Tongue (tissue), 2 donors: ENCODE measurements around the gene NUP210. TPM values are rescaled to one million over a fixed set of nuclear protein-coding genes. Genes with fewer than 3 reads are reported as not detected.
"Not testable (repeated sequence)": the region's sequence is repeated elsewhere in the genome, so short reads cannot be mapped to it uniquely, and the experiment has no call there.

Source experiments
- DNase-seq: peaks from one replicate; pipeline ENCODE4 v3.0.0-alpha.2; 2015
- total RNA-seq: library from RNA; depleted of rRNA; stranded (reverse); fragments of >200 nt; gene quantifications from one replicate; pipeline ENCODE4 v1.2.3, GENCODE V29; 2014

NUP210 gene
- total RNA-seq, result 13.6 TPM

DNA sequence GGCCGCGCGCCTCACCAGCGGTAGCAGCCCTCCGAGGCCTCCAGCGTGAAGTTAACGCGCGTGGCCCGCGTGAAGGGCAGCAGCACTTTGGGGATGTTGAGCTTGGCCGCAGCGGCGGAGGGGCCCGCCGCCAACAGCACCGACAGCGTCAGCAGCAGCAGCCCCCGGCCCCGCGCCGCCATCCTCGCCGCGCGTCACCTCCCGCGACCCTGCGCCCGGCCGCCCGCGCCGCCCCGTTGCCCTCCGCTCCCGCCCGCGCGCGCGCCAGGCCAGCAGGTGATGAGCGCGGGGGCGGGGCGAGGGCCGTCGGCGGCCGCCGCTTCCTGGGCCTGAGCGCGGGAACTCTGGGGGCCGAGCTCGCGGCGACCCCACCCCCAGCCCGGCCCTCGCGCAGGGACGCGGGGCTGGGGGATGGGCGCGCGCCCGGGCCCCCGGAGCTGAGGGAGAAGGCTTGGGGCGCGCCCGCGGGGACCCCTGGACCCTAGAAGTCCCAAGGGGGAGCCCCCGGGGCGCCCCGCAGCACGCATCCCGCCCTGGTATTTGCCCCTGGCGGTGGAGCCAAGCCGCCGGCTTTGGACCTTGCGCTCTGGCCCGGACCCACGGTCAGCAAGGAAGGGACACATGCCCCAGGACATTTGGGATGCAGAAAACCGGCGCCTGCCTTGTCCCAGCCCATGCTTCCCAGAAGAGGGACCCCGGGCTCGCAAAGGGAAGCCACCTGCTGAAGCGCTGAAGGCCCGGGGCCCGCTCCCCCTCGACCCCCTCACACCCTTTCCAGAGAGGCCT lies at the start of gene NUP210:
NUP210 (minus strand) TSS at position 278 of the 786 bp plus-strand sequence; CDS start at position 182, 96 bp downstream.
- peak; percentile 44 for DNase-seq

DNA sequence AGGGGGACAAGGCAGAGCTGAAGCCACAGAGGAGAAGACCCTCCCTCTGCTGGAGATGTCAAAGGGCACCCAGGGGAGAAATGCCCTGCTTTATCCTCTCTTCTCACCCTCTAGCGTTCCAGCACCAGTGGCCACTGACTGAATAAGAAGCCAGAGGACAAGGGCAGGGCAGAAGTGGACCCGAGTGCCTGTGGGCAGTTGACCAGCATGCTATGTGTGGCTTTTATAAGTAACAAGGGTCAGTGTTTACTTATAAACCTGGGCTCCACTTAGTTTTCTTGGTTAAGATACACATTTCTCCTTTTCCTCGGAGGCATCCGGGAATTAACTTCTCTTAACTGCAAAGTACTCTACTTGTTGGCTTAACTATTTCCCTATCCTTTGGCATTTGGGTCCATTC lies 46.7 kb upstream of the NUP210 start:
- no peak for DNase-seq

DNA sequence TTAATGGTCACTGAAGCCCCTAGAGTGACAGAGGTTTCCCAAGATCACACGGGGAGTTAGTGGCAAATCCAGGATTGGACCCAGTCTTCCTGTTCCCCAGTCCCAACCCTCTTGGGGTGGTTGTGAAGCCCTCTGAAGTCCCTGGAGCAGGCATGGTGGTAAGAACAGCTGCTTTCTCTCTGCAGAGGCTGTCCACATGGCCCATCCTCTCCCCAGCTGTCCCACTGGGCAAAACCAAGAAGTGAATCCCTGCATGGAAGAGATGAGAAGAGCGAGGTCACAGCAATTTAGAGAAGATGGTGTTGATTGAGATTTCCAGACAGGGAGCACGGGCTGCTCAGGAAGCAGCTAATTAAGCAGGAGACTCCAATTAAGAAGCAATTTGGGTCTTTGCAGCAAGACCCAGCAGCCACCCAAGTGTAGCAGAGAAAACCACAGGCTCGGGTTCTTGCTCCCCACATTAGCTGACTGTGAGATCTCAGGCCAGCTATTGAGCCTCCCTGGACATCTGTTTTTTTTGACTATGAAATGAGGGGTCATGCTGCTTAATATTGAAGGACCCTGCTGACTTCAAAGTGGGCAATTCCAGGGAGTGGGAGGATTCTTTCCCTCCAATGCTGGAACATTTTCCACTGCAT lies 45.2 kb upstream of the NUP210 start:
- DNase-seq, result peak; percentile 69

DNA sequence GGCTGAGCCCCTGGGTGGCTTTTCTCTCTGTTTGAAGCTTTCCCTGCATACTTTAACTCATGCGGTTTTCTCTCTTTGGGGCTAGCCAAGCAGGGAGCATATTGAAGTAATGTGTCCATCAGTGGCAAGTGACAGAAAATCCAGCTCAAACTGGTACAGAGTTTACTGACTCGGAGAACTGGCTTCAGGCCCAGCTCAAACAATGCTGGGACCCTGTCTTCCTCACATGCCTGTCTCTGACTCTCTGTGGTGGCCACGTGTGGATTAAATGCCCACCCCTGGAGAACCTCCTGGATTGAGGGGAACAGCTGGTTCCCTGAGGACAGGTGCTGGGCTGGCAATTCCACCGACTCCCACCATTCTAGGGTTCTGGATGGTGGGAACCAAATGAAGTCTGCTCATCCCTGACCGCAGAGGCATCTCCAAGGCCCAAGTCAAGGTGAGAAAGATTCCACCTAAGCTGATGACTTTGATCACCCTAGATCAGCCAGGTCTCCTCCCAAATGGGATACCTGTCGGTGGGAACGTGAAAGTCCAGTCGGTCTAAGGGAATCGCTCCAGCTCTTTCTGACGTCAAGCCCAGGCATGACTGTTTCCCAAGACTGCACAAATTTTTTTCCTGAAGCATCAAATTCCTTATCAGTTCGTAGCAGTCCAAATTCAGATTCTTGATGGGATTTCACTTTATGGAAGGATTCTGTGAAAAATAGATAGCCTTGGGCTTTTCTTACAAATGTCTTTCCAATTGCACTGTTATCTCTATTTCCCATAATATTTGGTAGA lies 43.7 kb upstream of the NUP210 start:
- peak; percentile 76 for DNase-seq

DNA sequence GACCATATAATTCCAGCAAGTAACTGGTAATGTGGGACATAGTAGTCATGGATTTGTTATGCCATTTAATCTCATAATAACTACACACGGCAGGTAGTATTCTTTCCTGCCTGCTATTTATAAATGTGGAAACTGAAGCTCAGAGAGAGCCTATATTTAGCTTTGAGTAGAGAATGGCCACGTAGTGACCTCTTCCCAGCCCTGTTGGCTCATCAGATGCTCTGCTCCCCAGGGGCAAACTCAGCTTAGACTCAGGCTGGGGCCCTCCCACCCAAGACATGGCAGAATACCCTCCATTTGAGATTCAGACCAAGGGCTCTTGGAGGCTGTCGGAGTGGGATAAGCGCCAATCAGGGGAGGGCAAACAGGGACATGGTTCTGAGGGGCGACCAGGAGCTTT lies 42.7 kb upstream of the NUP210 start:
- peak; percentile 49 for DNase-seq

DNA sequence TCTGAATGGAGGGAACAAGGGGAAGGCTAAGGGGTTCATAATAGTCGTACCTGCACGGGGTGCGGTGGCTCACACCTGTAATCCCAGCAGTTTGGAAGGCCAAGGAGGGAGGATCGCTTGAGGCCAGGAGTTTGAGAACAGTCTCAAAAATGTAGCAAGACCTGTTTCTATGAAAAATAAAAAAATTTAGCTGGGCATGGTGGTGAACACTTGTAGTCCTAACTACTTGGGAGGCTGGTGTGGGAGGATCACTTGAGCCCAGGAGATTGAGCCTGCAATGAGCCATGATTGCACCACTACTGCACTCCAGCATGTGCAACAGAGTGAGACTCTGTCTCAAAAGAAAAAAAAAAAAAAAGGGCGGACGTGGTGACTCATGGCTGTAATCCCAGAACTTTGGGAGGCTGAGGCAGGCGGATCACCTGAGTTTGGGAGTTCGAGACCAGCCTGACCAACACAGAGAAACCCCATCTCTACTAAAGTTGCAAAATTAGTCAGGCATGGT lies 42.1 kb upstream of the NUP210 start:
- no peak for DNase-seq

DNA sequence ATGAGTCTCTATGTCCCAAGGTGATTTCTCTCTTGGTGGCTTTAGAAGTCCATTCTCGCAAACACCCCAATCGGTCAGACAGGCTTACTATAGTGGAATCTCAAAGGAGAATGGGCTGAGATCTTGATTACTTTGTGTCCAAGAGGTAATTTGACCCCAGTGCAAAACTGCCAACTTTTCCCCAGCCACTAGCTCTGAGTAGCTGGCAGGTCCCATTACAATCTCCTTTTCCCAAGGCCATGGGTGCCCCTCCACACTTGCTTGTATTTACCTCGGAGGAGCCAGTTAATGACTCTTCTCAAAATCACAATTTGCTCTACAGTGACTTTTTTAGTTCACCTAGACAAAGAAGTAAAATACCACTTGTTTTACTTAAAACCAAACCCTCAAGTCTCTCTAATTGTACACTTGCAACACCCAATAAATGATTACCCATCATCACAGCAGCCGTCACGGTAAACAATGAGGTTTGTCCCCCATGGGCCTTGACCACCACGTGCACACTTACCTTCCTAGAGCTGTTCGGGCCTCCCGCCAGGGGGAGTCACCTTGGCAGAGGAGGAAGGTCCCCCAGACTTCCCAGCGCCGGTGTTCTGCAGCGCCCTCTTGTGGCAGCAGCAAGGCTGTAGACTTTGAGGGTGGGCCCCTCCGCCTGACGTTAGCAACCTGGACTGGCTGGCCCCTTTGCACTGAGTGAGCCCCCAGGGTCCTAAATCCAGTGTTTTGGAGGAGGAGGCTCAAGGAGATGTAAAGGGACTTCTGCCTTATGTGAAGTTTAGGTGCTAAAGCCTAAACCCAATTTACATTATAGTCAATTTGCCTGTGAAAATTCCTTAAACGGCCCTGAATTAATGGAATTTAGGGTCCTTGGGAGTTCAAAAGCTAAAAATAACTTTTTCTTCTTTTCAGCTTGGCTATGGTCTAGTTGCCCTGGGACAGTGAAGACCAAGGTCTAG lies 41.3 kb upstream of the NUP210 start:
- peak; percentile 69 for DNase-seq

DNA sequence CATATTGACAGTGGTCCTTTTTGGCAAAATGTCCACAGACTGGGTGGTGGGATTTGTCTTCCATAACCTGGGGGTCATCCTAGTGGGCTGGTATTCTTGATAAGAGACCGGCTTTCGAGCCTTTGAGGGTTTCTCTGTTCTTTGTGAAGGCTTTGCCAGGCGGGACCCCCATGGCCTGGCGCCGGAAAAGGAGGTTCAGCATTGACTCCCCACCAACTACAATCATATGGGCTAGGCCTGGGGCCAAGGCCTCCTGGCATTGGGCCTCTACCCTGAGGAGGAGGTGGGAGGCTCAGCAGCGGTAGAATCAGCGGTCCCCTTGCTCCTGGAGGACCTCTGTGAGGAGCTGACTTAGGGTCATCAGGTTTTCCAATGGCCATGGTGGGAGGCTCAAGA lies 40.2 kb upstream of the NUP210 start:
- no peak for DNase-seq

DNA sequence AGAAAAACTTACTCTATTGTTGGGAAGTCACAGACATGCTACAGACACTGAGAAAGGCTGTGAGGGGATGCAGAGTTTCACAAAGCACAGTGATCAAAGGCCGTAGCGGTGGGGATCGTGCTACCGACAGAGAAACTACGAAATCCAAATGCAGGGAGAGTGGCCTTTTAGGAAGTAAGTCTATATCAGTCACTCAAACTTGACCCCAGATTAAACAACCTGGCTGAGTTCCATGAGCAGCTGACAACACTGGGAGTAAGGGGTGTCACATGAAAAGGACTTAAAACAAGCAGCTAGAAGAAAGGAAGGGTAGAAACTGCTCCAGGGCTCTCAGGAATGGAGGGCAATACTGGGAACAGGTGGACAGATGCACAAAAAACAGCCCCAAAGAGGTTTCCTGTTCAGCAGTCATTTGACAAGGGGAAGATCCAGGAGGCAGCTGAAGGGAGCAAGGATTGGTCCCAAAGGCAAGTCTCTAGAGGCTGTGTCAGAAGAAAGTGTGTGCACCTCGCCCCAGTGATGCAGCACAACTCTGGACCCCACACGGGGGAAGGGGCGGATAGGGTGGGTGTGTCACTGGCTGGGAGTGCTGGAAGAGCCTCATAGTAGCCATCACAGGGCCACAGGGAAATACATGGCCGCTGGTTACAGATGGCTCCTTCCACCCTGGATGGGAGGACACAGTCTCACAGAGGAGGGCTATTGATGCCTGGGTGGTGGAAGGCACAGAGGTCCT lies 39.7 kb upstream of the NUP210 start:
- no peak for DNase-seq

DNA sequence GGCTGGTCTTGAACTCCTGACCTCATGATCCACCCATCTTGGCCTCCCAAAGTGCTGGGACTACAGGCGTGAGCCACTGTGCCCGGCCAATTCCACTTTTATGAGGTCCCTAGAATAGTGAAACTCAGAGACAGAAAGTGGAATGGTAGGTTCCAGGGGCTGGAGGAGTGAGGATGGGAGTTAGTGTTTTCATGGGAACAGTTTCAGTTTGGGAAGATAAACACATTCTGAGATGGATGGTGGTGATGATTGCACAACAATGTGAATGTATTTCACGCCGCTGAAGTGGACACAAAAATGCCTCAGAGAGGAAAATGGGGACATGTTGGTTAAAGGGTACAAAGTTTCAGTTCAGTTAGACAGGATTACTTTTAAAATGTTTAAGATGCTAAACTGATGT lies 37.5 kb upstream of the NUP210 start:
- no peak for DNase-seq

DNA sequence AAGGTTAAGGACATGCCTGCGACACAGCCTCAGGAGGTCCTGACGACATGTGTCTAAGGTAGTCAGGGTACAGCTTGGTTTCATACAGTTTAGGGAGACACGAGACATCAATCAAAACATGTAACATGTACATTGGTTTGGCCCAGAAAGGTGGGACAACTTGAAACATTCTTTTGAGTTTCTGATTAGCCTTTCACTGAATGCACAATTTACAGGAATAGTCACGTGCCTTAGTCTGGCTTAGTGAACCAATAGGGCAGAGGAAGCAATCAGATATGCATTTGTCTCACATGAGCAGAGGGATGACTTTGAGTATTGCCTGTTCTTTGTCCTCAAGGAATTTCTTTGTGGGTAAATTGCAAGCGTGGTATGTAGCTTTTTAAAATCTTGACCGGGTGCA lies 35.5 kb upstream of the NUP210 start:
- no peak for DNase-seq

DNA sequence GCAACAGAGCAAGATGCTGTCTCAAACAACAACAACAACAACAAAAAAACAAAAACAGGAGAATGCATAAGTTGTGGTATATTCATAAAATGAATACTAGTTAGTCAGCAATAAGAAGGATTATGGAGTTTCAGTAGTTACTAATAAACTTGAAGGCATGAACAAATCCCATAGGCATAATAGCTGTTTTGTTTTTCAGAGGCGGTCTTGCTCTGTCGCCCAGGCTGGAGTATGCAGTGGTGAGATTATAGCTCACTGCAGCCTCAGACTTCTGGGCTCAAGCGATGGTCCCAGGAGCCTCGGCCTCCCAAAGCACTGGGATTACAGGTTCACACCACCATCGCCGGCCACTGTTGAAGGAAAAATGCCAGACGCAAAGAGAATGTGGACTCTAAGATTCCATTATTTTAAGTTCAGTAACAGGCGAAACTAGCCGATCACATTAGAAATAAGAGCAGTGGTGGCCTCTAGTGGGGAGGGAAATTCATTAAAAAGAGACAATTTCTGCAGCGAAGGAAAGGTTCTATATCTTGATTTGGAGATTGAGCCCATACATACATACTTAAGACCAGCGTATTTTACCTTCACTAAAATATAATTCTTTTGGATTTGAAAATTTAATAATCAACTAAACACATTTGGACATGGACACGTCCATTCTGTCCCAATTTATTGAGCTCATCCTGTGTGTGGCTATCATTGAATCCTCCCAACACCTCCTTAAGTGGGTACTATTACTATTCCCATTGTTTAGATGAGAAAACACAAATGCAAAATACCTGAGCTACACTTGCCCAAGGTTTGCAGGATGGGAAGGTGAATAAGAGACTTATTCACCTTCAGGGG lies 32.6 kb upstream of the NUP210 start:
- DNase-seq, result peak; percentile 81

DNA sequence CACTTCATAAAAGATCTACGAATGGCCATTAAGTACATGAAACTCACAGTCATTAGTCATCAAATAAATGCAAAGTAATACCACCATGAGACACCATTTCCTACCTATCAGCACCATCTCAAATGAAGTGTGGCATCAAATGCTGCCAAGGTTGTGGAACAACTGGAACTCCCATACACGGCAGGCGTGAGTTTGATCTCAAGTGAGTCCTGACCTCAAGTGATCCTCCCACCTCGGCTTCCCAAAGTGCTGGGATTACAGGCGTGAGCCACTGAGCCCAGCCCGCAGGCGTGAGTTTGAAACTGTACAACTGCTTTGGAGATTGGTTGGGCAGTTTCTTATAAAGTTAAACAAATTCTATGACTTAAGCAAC lies 31.2 kb upstream of the NUP210 start:
- no peak for DNase-seq

DNA sequence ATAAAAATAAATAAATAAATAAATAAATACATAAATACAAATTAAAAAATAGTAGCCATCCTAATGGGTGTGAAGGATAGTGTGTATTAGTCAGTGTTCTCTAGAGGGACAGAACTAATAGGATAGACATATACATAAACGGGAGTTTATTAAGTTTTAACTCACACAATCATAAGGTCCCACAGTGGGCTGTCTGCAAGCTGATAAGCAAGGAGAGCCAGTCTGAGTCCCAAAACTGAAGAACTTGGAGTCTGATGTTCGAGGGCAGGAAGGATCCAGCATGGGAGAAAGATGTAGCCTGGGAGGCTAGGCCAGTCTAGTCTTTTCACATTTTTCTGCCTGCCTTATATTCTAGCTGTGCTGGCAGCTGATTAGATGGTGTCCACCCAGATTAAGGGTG lies 22.8 kb upstream of the NUP210 start:
- DNase-seq, result not testable (repeated sequence)

DNA sequence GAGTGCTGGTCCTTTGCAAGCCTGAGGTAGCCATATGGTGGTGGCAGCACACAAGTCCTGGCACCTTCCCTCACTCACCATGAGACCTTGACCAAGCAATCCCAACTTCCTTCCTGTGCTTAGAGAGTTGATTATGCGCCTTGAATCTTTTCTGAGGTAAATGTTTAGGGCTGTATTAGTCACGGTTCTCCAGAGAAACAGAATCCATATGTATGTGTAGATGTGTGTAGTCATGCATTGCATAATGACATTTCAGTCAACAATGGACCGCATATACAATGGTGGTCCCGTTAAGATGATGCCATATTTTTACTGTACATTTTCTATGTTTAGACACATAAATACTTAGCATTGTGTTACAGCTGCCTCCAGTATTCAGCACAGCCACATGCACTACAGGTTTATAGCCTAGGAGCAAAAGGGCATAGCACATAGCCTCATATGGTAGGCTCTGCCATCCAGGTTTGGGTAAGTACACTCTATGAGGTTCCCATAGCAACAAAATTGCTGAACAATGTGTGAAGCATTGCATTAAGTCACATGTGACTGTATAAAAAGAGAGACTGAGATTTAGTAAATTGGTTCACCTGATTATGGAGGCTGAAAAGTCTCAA lies 20.2 kb upstream of the NUP210 start:
- no peak for DNase-seq

DNA sequence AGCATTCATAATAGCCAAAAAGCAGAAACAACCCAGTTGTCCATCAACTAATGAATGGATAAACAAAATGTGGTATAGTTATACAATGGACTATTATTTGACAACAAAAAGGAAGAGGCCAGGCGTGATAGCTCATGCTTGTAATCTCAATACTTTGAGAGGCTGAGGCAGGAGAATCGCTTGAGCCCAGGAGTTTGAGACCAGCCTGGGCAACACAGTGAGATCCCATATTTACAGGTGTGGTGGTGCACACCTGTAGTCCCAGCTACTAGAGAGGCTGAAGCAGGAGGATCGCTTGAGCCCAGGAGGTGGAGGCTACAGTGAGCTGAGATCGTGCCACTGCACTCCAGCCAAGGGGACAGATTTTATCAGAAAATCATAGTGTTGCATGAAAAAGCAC lies 16.1 kb upstream of the NUP210 start:
- not testable (repeated sequence) for DNase-seq

DNA sequence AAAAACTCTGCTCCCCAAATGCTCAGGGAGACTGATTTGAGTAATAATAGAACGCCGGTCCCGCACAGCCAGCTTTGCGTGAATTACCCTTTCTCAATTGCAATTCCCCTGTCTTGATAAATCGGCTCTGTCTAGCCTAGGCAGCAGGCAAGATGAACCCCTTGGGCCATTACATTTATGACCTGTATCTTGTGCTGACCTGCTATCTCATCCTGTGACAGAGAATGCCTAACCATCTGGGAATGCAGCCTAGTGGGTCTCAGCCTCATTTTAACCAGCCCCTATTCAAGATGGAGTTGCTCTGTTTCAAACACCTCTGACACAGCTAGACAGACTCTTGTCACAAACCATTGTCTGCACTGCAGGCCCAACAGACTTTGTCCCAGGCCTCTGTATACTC lies 13.8 kb upstream of the NUP210 start:
- no peak for DNase-seq

DNA sequence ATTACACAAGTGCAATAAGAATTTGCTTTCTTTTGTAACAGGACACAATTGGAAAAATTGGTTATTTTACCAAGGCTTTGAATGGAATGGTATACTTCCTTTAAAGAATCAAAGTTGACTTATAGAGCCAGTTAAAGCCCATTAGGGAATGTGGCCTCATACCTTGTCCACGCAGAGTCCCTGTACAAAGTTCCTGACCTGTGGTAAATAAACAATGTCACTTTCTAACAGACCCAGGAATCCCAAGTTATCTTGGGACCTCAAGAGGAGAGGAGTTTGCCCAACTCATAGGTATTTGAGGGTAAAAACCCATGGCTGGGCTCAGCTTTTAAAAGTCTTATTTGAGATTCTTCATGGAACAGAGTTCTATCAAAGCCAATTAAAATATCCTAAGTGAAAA lies 12.0 kb upstream of the NUP210 start:
- DNase-seq, result no peak

DNA sequence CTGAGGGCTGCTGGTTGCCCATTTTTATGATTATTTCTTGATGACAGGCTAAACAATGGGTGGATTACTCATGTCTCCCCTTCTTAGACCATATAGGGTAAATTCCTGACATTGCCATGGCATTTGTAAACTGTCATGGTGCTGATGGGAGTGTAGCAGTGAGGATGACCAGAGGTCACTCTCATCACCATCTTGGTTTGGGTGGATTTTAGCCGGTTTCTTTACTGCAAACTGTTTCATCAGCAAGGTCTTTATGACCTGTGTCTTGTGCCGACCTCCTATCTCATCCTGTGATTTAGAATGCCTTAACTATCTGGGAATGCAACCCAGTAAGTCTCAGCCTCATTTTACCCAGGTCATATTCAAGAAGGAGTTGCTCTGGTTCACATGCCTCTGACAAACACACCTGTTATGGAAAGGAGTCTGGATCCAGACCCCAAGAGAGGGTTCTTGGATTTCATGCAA lies 10.3 kb upstream of the NUP210 start:
- not testable (repeated sequence) for DNase-seq
